OCI-LY3 (cell line): ENCODE measurements around the gene PODNL1.

Experiments used
- EZH2phosphoT487 ChIP-seq: fragments of 200-600 bp; shearing (Covaris generic); IDR thresholded peaks from 2 replicates; pipeline ENCODE4 v1.6.1; 2018; ENCODE audit warnings: antibody characterized with exemption, mixed run types, low read depth
- TF ChIP-seq, protein P1 (sequence below): fragments of 200-600, 300-600 bp; sonication (generic); IDR thresholded peaks from 2 replicates; pipeline ENCODE4 v1.5.1; 2014; ENCODE audit warnings: antibody characterized with exemption, low read length, low read depth

DNA sequence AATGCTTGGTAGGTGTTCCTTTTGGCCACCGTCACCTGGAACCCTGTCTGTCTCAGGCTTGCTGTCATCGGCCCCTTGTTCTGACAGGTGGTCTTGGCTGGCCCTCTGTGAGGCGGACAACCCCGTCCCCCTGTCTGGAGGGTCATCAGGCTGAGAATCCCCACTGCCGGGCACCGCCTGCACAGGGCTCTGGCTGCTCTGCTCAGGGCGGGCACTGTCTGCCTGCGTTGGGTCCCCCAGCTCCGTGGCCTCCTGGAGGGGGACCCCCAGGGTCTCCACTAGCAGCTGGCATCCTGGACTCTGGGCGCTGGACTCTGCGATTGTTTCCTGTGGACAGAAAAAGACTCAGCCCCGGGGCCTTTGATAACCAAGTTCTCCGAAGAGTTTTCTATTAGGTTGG lies 48.1 kb downstream of the PODNL1 start:
- TF ChIP-seq, protein P1, sequence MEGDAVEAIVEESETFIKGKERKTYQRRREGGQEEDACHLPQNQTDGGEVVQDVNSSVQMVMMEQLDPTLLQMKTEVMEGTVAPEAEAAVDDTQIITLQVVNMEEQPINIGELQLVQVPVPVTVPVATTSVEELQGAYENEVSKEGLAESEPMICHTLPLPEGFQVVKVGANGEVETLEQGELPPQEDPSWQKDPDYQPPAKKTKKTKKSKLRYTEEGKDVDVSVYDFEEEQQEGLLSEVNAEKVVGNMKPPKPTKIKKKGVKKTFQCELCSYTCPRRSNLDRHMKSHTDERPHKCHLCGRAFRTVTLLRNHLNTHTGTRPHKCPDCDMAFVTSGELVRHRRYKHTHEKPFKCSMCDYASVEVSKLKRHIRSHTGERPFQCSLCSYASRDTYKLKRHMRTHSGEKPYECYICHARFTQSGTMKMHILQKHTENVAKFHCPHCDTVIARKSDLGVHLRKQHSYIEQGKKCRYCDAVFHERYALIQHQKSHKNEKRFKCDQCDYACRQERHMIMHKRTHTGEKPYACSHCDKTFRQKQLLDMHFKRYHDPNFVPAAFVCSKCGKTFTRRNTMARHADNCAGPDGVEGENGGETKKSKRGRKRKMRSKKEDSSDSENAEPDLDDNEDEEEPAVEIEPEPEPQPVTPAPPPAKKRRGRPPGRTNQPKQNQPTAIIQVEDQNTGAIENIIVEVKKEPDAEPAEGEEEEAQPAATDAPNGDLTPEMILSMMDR, result no peak
- TF ChIP-seq EZH2phosphoT487, result no peak
